GM20000 (cell line): ENCODE measurements around the gene GSG1L.

Source experiments
- DNase-seq: peaks from one replicate; pipeline ENCODE4 v3.0.0; 2012; ENCODE audit warnings: low spot score
- CTCF ChIP-seq: IDR thresholded peaks from 2 replicates; pipeline ENCODE4 v1.5.1; 2012; ENCODE audit warnings: mild to moderate bottlenecking, control low read depth; ENCODE audit errors: extremely low read depth, missing control alignments

GSG1L gene

GRCh38 chr16:27969574-27969973 is 93.9 kb downstream of the GSG1L start:
- DNase-seq: no peak
- TF ChIP-seq CTCF: no peak

- DNase-seq: no peak
- no peak for TF ChIP-seq CTCF
These were observed 96.3 kb downstream of the GSG1L start for GRCh38 chr16:27967169-27967568.

GRCh38 chr16:27966756-27967155 is 96.8 kb downstream of the GSG1L start:
- no peak for TF ChIP-seq CTCF

GRCh38 chr16:27965801-27966200 is 97.7 kb downstream of the GSG1L start:
- DNase-seq: no peak
- TF ChIP-seq CTCF: no peak

More at GRCh38 chr16:27966756-27967155, 96.8 kb downstream of the GSG1L start:
- no peak for DNase-seq

- TF ChIP-seq CTCF: no peak
- no peak for DNase-seq
These were observed 100.0 kb downstream of the GSG1L start for GRCh38 chr16:27963471-27963965.

- DNase-seq: no peak
- no peak for TF ChIP-seq CTCF
These were observed 101.3 kb downstream of the GSG1L start for GRCh38 chr16:27962197-27962596.

GRCh38 chr16:27961296-27961620 is 102.3 kb downstream of the GSG1L start:
- no peak for DNase-seq

More at GRCh38 chr16:27961296-27961620, 102.3 kb downstream of the GSG1L start:
- TF ChIP-seq CTCF: no peak
